ENCODE data around the gene CEP89.

- no peak for TF ChIP-seq CTCF (IDR thresholded peaks at IDR 0.05; ENCODE audit: insufficient read depth, low read length, poor library complexity, severe bottlenecking)
- no peak for TF ChIP-seq EZH2phosphoT487 (conservative IDR thresholded peaks at IDR 0.05; ENCODE audit: low read length)
Measured at GRCh38 chr19:32866564-32867265, 105.0 kb downstream of the CEP89 start.
